CD4-positive, CD25-positive, alpha-beta regulatory T cell (primary cell): ENCODE results near the gene CDC73. TPM values are rescaled to one million over a fixed set of nuclear protein-coding genes. Genes with fewer than 3 reads are reported as not detected.
A peak's percentile ranks its signal among the peaks of the same experiment; 100 is the strongest.
"Not testable (repeated sequence)": the region's sequence is repeated elsewhere in the genome, so short reads cannot be mapped to it uniquely, and the experiment has no call there.

ENCODE experiments used
- ATAC-seq, 2 donors: fragments of 150-1000 bp; cut with Tn5 transposase; one replicate each; pipeline ENCODE4 v1.10.0; 2021; ENCODE audit warnings: low read depth in 2 of 2, moderate number of reproducible peaks in 2 of 2, moderate library complexity in 1 of 2
- DNase-seq, 3 donors: peaks; one replicate each; pipeline versions ENCODE4 v3.0.0 to v3.0.0-alpha.2; 2012 to 2022; ENCODE audit warnings: mixed read lengths in 1 of 3
- H3K27ac ChIP-seq: one replicate; pipeline ENCODE4 v1.7.0; 2013; ENCODE audit warnings: mild to moderate bottlenecking, low read length; ENCODE audit not compliant: insufficient read depth, poor library complexity, severe bottlenecking
- H3K27me3 ChIP-seq: one replicate; pipeline ENCODE4 v1.7.0; 2013; ENCODE audit warnings: low read length; ENCODE audit not compliant: control insufficient read depth, insufficient read depth
- H3K36me3 ChIP-seq: one replicate; pipeline ENCODE4 v1.7.0; 2013; ENCODE audit warnings: mild to moderate bottlenecking, low read length, moderate library complexity; ENCODE audit not compliant: control insufficient read depth, insufficient read depth
- H3K4me1 ChIP-seq: 2 replicates; pipeline ENCODE4 v1.7.0; 2013; ENCODE audit warnings: mild to moderate bottlenecking, low read length; ENCODE audit not compliant: insufficient read depth, control insufficient read depth, poor library complexity, severe bottlenecking
- H3K4me3 ChIP-seq: one replicate; pipeline ENCODE4 v1.7.0; 2013; ENCODE audit warnings: low read depth, mild to moderate bottlenecking, low read length, moderate library complexity
- H3K9me3 ChIP-seq, 2 experiments: 1 replicate in 1 of 2; 2 replicates in 1 of 2; pipeline ENCODE4 v1.7.0; 2013; ENCODE audit warnings: low read length in 2 of 2, mild to moderate bottlenecking in 1 of 2, moderate library complexity in 1 of 2; ENCODE audit not compliant: control insufficient read depth in 2 of 2
- H3K27ac Mint-ChIP-seq, 3 donors: one replicate each; pipeline ENCODE4 v1.8.0; 2020 to 2022; ENCODE audit warnings: mild to moderate bottlenecking in 3 of 3, mixed read lengths in 3 of 3, moderate library complexity in 2 of 3
- H3K27me3 Mint-ChIP-seq: one replicate; pipeline ENCODE4 v1.8.0; 2022; ENCODE audit warnings: mild to moderate bottlenecking, mixed read lengths
- H3K36me3 Mint-ChIP-seq: one replicate; pipeline ENCODE4 v1.8.0; 2020; ENCODE audit warnings: mixed read lengths
- H3K4me1 Mint-ChIP-seq, 4 donors: one replicate each; pipeline ENCODE4 v1.8.0; 2020 to 2022; ENCODE audit warnings: mixed read lengths in 4 of 4, mild to moderate bottlenecking in 1 of 4
- H3K4me3 Mint-ChIP-seq, 4 donors: one replicate each; pipeline ENCODE4 v1.8.0; 2020 to 2022; ENCODE audit warnings: mild to moderate bottlenecking in 4 of 4, mixed read lengths in 4 of 4, moderate library complexity in 3 of 4
- H3K9me3 Mint-ChIP-seq, 7 donors: one replicate each; pipeline ENCODE4 v1.8.0; 2020 to 2022; ENCODE audit warnings: mixed read lengths in 7 of 7, mild to moderate bottlenecking in 3 of 7, moderate library complexity in 2 of 7
- polyA plus RNA-seq, 4 donors: library from polyadenylated mRNA; unstranded; fragments of 300-500 nt; fragmentation: Illumina TruSeq; gene quantifications; one replicate each; pipeline ENCODE4 v1.2.3, GENCODE V29; 2021
- total RNA-seq: library from RNA; stranded (reverse); gene quantifications from one replicate; pipeline ENCODE4 v1.2.3, GENCODE V29; 2022

Gene CDC73
- total and polyA plus RNA-seq, 5 donors from 2014 or later: 59.3 to 81.0 (median 64.0) TPM

DNA sequence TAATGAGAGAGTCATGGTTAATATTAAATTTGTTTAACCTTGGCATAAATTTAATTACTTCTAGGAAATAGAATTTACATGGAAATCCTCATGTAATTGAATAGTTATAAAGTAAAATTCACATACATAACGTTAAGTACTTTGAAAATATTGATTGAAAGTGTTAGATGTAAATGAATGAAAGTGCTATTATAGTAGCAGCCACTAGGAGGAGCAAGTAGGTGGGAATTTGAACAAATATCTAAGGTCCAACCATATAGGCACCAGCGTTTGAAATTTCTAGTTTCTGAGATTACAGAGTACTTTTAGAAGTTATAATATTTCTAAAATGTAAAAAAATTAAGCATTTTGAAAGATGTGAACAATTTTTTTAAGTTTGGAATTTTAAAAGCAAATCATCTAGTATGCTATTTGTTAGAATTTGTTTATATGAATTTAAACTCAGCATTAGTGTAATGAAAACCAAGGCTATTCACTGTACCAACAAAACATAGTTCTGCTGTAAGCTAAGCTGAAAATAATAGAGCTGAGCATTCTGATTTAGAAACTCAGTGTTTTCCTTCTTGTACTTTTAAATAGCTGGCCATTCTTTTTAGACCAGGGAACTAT lies 61.3 kb downstream of the CDC73 start:
- DNase-seq: peak; percentile 4 to 76 (median 68)
- H3K9me3 ChIP-seq: no peaks in the 10 kb centered on the region
- H3K4me1 Mint-ChIP-seq: peaks cover 44 to 62% (median 53%) of the 10 kb centered on the region in 4 donors
- ATAC-seq: peak; percentile 55 to 67
- peak overlapping the region in 2 of 4 donors; percentile 57 to 81 for H3K4me3 Mint-ChIP-seq
- no peaks in the 10 kb centered on the region for H3K27me3 ChIP-seq
- peaks cover 14% of the 10 kb centered on the region for H3K4me1 ChIP-seq
- H3K36me3 Mint-ChIP-seq: no peaks in the 10 kb centered on the region
- no peaks in the 10 kb centered on the region for H3K9me3 Mint-ChIP-seq
- H3K4me3 ChIP-seq: peak overlapping the region; percentile 84
- H3K36me3 ChIP-seq: no peaks in the 10 kb centered on the region
- H3K27ac ChIP-seq: no peak overlapping the region
- no peak overlapping the region for H3K27ac Mint-ChIP-seq
- H3K27me3 Mint-ChIP-seq: no peaks in the 10 kb centered on the region

DNA sequence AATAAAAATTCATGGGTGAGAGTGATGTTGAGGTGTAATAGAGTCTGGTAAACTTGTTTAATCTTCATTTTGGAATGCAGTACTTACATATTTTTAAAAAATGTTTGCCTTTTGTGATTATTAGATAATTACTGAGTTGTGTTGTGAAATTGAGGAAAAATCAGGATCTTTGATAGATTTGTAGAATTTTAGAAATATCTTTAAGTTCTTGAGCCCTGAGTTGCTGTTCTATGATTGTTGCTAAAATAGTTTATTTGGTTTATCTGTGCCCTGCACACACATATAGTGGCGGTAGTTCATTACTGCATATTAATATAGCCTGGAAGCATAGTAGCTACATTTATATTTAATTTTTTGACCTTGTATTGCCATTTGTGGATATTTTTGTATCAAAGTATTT lies 62.9 kb downstream of the CDC73 start:
- no peak for ATAC-seq
- H3K4me3 Mint-ChIP-seq: peak overlapping the region; percentile 54 to 89 (median 73)
- H3K27ac ChIP-seq: peak overlapping the region; percentile 7
- peaks cover 52 to 76% (median 61%) of the 10 kb centered on the region in 4 donors for H3K4me1 Mint-ChIP-seq
- peak overlapping the region; percentile 84 for H3K4me3 ChIP-seq
- H3K27me3 Mint-ChIP-seq: no peaks in the 10 kb centered on the region
- H3K27ac Mint-ChIP-seq: peak overlapping the region in 2 of 3 donors; percentile 14 to 38
- H3K27me3 ChIP-seq: no peaks in the 10 kb centered on the region
- peaks cover 14% of the 10 kb centered on the region for H3K4me1 ChIP-seq
- no peaks in the 10 kb centered on the region for H3K36me3 Mint-ChIP-seq
- H3K36me3 ChIP-seq: no peaks in the 10 kb centered on the region
- H3K9me3 ChIP-seq: no peaks in the 10 kb centered on the region
- H3K9me3 Mint-ChIP-seq: no peaks in the 10 kb centered on the region
- DNase-seq: no peak

DNA sequence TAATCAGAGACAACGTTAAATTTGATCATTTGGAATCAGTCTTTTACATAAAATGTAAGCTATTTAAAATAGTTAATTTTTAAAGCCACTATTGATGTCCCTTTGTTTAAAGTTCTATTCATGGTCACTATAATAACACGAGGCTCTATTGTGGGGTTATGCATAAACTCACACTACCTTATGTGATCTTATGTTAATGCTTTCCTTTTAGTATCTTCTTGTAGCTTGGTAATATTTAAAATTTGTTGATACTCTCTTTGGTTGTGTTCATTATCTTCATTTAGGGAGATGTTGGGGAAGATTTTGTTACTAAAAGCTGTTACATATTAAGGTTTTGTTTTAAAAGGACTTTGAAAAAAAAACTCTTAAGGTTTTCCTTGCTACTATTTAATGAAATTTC lies 63.4 kb downstream of the CDC73 start:
- Mint-ChIP-seq H3K4me1 (peaks cover 53 to 81% (median 64%) of the 10 kb centered on the region in 4 donors), H3K36me3 (no peaks in the 10 kb centered on the region), H3K9me3 (no peaks in the 10 kb centered on the region), H3K27ac (peak overlapping the region; percentile 14 to 72 (median 62)), H3K4me3 (peak overlapping the region; percentile 59 to 89 (median 80)), H3K27me3 (no peaks in the 10 kb centered on the region)
- ATAC-seq (no peak), DNase-seq (no peak)
- Histone ChIP-seq H3K36me3 (no peaks in the 10 kb centered on the region), H3K27me3 (no peaks in the 10 kb centered on the region), H3K9me3 (no peaks in the 10 kb centered on the region), H3K4me3 (peak overlapping the region; percentile 84), H3K27ac (peak overlapping the region; percentile 7), H3K4me1 (peaks cover 14% of the 10 kb centered on the region)

DNA sequence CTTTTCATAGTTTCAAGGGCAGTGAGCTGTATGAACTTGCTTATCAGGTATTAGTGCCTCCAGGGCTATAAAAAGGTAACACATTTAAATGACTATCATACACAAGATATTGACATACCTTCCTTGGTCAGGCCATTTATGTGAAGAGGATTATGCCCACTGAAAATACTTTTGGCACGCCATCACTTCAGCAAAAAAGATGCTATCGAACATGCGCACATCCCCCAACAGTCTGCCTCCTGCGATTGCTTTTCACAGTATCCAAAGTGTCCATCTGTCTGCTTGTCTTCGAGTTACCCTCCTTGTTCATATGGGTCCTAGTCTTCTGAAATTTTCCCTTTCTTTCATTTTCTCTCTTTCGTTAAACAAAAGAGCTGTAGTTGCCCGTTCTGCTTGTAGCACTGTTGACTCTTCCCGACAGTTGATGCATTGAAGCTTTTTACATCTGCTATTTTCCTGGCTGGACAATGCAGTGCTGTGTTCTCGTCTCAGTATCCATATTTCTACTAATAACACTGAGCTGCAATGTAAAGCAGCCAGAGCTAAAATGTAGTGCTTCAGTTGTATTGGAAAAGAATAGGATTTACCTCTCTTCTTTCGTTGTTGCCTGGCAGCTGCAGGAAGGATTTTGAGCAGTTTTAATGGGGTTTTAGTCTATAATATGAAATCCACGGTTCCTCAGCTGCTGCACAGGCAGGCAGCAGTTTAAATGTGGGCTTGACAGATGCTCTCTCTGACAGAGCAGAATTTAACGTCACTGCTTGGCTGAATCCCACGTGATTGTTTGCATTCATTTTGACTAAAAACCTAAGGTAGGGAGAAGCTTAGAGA lies 64.3 kb downstream of the CDC73 start, which contains the start of gene B3GALT2:
Gene B3GALT2 (minus strand): TSS at position 713 of the 831 bp plus-strand sequence. CDS start 5,051 bp downstream, outside the sequence.
- Mint-ChIP-seq H3K9me3 (no peaks in the 10 kb centered on the region), H3K27me3 (no peaks in the 10 kb centered on the region), H3K36me3 (no peaks in the 10 kb centered on the region), H3K4me1 (peaks cover 53 to 82% (median 69%) of the 10 kb centered on the region in 4 donors), H3K4me3 (peak within 1 kb of the TSS; percentile 59 to 89 (median 80)), H3K27ac (peak within 1 kb of the TSS; percentile 14 to 72 (median 62))
- H3K36me3 ChIP-seq: no peaks in the 10 kb centered on the region
- ATAC-seq (peak; percentile 55 to 60), DNase-seq (peak in 2 of 3 donors; percentile 23 to 26)
- no peaks in the 10 kb centered on the region for H3K9me3 ChIP-seq
- peak within 1 kb of the TSS; percentile 45 for H3K27ac ChIP-seq
- peaks cover 14% of the 10 kb centered on the region for H3K4me1 ChIP-seq
- H3K27me3 ChIP-seq: no peaks in the 10 kb centered on the region
- peak within 1 kb of the TSS; percentile 84 for H3K4me3 ChIP-seq

DNA sequence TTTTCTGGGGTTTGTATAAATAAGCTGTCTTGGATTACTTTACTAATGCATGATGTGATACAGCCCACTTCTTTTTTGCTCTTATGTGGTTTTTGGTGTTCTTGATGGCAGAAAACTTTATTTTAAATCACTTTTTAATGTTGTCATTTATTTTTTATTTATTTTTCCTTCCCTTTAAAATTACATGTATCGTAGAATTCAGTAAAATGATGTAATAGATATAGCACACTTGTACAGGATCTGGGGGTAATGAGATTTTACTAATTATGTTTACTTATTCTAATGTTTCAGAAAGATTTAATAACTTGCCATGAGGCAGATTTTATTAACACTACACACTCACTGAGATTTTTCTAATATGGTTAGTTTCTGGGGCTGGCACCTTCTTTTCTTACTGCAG lies 65.3 kb downstream of the CDC73 start:
- peak overlapping the region in 2 of 3 donors; percentile 14 to 65 for H3K27ac Mint-ChIP-seq
- peak overlapping the region in 2 of 4 donors; percentile 77 to 82 for H3K4me3 Mint-ChIP-seq

DNA sequence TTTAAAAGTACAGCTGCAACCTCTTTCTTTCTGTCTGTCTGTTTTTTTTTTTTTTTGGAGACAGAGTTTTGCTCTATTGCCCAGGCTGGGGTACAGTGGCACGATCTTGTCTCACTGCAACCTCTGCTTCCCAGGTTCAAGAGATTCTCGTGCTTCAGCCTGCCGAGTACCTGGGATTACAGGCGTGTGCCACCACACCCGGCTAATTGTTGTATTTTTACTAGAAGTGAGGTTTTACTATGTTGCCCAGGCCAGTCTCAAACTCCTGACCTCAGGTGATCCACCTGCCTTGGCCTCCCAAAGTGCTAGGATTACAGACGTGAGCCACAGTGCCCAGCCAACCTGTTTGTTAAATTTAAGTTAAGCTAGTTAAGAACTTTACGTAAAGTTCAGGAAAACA lies 67.1 kb downstream of the CDC73 start:
- Mint-ChIP-seq H3K36me3 (peaks cover 11% of the 10 kb centered on the region), H3K4me1 (peaks cover 48 to 76% (median 69%) of the 10 kb centered on the region in 4 donors), H3K27ac (peak overlapping the region in 2 of 3 donors; percentile 58 to 62)
- not testable (repeated sequence) for H3K4me3 ChIP-seq, H3K4me1 ChIP-seq, H3K27ac ChIP-seq, H3K27me3 ChIP-seq, DNase-seq, H3K9me3 Mint-ChIP-seq, ATAC-seq, H3K27me3 Mint-ChIP-seq, H3K4me3 Mint-ChIP-seq
- peaks cover 11% of the 10 kb centered on the region for H3K36me3 ChIP-seq
- peaks cover 0 to 11% of the 10 kb centered on the region in 2 experiments for H3K9me3 ChIP-seq

More for the DNA sequence above, 65.3 kb downstream of the CDC73 start:
- H3K27ac ChIP-seq: peak overlapping the region; percentile 45
- Mint-ChIP-seq H3K27me3 (no peaks in the 10 kb centered on the region), H3K9me3 (no peaks in the 10 kb centered on the region), H3K36me3 (peaks cover 3% of the 10 kb centered on the region), H3K4me1 (peaks cover 53 to 75% (median 65%) of the 10 kb centered on the region in 4 donors)
- peak overlapping the region; percentile 34 for H3K4me3 ChIP-seq
- ATAC-seq (no peak), DNase-seq (no peak)
- H3K4me1 ChIP-seq: peaks cover 14% of the 10 kb centered on the region
- H3K9me3 ChIP-seq: peaks cover 0 to under 1% of the 10 kb centered on the region in 2 experiments
- H3K27me3 ChIP-seq: no peaks in the 10 kb centered on the region
- peaks cover 3% of the 10 kb centered on the region for H3K36me3 ChIP-seq

DNA sequence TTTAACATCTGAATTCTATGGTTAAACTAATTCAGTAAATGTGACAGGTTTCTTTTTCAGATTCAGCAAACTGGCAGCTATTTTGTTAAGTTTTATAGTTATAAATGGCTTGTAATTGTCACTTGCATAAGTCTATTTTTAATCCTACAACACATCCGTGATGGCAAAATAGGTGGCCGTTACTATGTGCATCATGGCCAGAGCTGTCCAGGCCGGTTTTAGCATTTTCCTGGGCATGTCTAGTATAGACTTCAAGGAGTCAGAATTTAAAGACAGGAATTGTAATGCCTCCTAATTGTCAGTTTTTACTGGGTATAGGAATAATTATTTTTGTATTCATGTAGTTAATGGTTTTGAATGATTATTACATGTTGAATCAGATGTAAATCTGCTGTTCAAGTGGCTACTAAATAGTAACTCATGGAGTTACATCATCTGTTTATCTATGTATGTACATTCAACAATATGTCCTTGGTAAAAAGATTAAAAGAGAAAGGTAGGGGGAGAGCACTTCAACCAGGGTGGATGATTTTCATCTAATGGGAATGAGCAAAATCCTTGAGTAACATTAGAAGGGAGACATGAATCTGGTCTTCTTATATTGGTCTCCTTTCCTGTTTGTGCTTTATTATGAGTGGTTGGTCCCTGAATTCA lies 67.7 kb downstream of the CDC73 start:
- DNase-seq (no peak), ATAC-seq (no peak)
- H3K27ac ChIP-seq: no peak overlapping the region
- Mint-ChIP-seq H3K27me3 (no peaks in the 10 kb centered on the region), H3K27ac (peak overlapping the region in 2 of 3 donors; percentile 58 to 62), H3K4me1 (peaks cover 48 to 79% (median 70%) of the 10 kb centered on the region in 4 donors), H3K36me3 (peaks cover 15% of the 10 kb centered on the region), H3K4me3 (no peak overlapping the region), H3K9me3 (peaks cover 0 to 4% (median 0%) of the 10 kb centered on the region in 7 donors)
- H3K4me1 ChIP-seq: peaks cover 3% of the 10 kb centered on the region
- H3K4me3 ChIP-seq: no peak overlapping the region
- peaks cover 11% of the 10 kb centered on the region for H3K36me3 ChIP-seq
- no peaks in the 10 kb centered on the region for H3K27me3 ChIP-seq
- peaks cover 0 to 11% of the 10 kb centered on the region in 2 experiments for H3K9me3 ChIP-seq
